ENCODE measurements around the gene PIGN.

Gene PIGN

GRCh38 chr18:62011416-62011815 is 175.4 kb downstream of the PIGN start:
- DNase-seq (ENCODE audit: low spot score) = no peak

DNA sequence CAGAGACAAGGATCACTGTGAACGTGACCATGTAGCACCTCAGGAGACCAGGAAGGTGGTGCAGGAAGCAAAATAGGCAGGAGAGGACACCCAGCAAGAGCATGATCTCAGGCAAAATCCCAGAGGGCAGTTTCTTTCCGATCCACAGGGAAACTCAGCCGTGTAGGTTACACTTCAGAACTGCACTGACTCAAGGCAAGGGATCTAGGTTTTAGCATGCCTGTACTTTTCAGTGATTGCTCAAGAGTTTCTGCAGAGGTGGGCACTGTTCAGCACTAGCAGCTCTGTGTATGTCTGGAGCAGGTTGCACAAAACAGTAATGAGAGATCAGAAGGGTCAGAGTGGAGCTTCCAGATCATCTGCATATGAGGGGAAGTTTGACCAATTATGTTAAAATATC is 177.3 kb downstream of the PIGN start:
- DNase-seq (ENCODE audit: low spot score) = no peak

DNA sequence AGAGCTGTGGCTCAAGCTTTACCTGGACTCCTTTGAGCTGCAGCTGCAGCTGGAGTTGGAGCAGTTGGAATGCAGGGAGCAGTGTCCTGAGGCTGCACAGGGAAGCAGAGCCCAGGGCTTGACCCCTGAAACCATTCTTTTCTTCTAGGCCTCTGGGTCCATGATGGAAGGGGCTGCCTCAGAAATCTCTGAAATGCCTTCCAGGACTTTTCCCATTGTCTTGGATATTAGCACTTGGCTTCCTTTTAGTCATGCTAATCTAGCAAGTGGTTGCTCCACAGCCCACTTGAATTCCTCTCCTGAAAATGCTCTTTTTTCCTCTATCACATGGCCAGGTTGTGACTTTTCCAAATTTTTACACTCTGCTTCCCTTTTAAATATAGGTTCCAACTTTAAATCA is 185.5 kb downstream of the PIGN start:
- no peak for DNase-seq (ENCODE audit: low spot score)

- DNase-seq (ENCODE audit: low spot score) = peak; percentile 66
These were observed 187.9 kb downstream of the PIGN start for GRCh38 chr18:61998957-61999356.

DNA sequence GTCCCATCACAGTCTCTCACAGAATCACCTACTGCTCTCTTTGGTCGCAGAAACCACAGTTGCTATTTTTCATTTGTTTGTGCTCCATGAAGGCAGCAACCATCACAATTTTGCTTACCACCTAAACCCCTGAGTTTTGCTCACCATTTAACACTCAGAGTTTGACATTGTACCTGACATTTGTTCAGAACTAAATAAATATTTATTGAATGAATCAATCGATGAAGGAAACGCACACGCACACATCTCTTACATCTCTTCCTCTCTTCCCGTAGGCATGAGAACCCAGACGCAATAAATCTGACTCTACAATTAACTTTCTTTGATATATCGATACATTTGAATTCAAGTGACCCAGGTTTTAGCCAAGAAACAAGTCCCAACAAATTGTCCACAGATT is 188.5 kb downstream of the PIGN start:
- DNase-seq (ENCODE audit: low spot score) = no peak

DNA sequence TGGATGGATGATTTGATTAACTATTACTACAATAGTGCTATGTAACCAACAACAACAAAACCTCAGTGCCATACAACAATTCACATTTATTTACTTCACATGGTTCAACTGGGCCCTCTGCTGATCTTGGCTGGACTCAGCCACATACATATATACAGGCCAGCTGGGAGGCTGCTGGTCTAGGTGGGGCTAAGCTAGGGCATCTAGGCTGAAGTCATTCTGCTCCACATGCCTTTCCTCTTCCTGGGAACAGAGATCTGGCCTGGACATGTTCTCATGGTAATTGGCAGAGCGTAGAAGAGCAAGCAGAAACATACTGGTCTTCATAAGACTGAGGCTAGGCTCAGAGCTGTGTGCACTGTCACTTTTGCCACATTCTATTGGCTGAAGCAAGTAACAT is 191.2 kb downstream of the PIGN start:
- no peak for DNase-seq (ENCODE audit: low spot score)

- no peak for DNase-seq (ENCODE audit: low spot score)
These were observed 193.0 kb downstream of the PIGN start for GRCh38 chr18:61993831-61994230.

DNA sequence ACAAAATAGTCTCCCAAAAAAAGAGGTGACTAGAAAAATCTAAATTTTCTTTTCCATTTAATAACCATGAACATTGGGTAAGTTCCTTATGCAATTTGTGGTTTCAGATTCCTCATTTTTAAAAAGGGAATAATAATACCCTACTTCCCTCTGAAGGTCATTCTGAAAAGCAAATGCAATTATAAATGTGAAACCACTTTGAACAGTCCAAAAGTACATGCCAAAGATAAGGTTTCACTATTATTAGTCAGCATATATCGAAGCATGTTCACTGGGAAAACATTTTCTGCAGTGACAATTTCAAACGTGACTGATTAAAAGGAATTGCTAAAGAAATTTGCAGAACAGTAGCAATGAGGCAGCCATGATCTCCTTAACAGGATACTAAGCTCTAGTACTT is 193.9 kb downstream of the PIGN start:
- peak; percentile 17 for DNase-seq (ENCODE audit: low spot score)

DNA sequence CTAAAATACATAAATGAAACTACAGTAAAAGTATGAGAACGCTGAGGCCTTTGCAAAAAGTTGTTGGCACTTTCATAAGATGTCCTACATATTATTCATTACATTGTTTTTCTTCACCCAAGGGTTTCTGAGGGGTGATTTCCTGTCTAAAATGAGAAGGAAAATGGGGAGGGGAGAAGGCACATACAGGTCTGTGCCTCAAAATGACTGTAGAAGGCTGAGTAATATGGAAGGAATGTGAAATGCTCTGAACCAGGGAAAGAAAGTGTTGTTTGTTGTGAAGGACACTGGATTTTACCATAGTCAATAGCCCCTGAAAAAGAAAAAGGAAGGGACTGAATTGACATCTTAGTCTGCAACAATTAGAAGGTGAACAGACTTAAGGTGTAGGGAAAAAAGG is 194.6 kb downstream of the PIGN start:
- DNase-seq (ENCODE audit: low spot score) = peak; percentile 52

DNA sequence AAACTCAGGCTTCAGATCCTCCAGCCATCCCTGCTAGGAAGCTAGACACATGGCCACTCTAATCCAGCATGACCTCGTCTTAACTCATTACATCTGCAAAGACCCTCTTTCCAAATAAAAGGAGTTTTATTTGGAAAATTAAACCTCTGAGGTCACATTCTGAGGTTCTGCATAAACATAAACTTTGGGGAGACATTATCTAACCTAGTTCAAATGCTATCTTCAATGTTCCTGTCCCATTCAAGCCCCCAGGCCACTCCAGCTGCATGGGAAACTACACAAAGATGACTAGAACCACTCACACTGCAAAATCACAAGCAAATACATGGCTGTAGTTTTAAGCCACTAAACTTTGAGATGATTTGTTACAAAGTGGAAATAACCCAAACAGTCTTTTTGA is 195.0 kb downstream of the PIGN start:
- no peak for DNase-seq (ENCODE audit: low spot score)

DNA sequence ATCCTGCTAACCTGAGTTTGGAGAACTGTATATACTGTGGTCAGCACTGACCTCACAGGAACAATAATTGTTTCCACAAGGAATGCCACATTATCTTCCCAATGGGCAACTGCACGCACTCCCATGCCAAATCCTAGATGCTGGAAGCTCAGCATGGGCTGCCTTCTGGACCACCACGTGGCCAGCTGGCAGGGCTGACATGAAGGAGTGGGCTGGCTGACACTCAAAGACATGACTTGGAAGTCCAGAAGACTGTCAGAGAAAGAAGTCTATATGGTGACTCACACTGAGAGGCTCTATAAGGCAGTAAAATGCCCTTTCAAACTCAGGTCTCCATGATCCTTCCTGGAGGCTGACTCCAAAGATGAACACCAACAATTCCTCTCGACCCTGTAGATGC is 195.7 kb downstream of the PIGN start:
- peak; percentile 39 for DNase-seq (ENCODE audit: low spot score)

All from AG20443 (cell line).